ENCODE results near the gene PGRMC1.
A peak's percentile ranks its signal among the peaks of the same experiment; 100 is the strongest.
"Not testable (repeated sequence)": the region's sequence is repeated elsewhere in the genome, so short reads cannot be mapped to it uniquely, and the experiment has no call there.

PGRMC1 gene

DNA sequence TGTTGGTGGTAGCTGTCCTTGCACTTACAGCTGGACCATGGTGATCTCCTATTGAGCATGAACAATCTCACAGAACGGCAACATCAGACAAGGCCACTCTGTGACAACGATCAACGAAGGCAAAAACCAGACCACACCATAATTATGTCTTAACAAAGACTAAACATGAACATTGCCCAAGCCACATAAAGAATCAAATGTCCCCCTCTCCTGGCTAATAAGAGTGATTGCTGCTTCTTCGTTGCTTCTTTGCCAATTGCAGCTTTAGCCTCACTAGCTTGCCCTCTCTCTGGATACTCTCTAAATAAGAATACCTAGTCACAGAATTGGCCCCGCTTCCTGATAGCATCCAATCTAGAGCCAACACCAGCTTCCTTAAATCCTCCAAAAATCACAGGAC, 41.5 kb upstream of the PGRMC1 start:
- FAIRE-seq (no peak), DNase-seq (ENCODE audit: insufficient read length, low spot score) (no peak)
- TF ChIP-seq, protein P1, sequence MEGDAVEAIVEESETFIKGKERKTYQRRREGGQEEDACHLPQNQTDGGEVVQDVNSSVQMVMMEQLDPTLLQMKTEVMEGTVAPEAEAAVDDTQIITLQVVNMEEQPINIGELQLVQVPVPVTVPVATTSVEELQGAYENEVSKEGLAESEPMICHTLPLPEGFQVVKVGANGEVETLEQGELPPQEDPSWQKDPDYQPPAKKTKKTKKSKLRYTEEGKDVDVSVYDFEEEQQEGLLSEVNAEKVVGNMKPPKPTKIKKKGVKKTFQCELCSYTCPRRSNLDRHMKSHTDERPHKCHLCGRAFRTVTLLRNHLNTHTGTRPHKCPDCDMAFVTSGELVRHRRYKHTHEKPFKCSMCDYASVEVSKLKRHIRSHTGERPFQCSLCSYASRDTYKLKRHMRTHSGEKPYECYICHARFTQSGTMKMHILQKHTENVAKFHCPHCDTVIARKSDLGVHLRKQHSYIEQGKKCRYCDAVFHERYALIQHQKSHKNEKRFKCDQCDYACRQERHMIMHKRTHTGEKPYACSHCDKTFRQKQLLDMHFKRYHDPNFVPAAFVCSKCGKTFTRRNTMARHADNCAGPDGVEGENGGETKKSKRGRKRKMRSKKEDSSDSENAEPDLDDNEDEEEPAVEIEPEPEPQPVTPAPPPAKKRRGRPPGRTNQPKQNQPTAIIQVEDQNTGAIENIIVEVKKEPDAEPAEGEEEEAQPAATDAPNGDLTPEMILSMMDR (IDR thresholded peaks at IDR 0.05; ENCODE audit: insufficient read depth, missing control alignments): peak; percentile 7

- TF ChIP-seq, protein P1 (IDR thresholded peaks at IDR 0.05; ENCODE audit: insufficient read depth, missing control alignments): no peak
- FAIRE-seq (no peak), DNase-seq (ENCODE audit: insufficient read length, low spot score) (no peak)
Measured at GRCh38 chrX:119201570-119201969, 34.5 kb upstream of the PGRMC1 start.

DNA sequence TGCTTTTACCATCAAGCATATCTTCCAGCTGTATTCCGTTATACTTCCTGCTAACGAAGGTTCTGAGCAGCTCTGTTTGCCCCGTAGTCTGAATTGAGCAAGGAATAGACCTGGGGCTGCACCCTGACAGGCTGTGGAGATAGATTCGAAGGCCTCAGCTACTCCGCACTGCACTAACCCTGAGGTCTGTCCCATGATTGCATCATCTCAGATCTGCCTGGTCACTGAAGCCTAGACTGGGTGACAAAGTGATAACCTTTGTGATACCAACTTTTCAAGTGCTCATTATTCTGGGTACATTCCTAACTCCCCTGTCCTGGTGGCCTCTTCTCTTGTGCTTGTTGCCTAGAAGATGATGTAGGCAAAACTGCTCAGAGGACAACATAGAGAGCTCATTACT, 29.9 kb upstream of the PGRMC1 start:
- no peak for FAIRE-seq

DNA sequence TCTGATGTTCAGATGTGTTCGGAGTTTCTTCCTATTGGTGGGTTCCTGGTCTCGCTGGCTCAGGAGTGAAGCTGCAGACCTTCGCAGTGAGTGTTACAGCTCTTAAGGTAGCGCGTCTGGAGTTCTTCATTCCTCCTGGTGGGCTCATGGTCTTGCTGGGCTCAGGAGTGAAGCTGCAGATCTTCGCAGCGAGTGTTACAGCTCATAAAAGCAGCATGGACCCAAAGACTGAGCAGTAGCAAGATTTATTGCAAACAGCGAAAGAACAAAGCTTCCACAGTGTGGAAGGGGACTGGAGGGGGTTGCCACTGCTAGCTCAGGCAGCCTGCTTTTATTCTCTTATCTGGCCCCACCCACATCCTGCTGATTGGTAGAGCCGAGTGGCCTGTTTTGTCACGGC, 28.6 kb upstream of the PGRMC1 start:
- FAIRE-seq; DNase-seq (ENCODE audit: insufficient read length, low spot score): not testable (repeated sequence)

More for the DNA sequence above, 29.9 kb upstream of the PGRMC1 start:
- no peak for DNase-seq (ENCODE audit: insufficient read length, low spot score)
- TF ChIP-seq, protein P1 (IDR thresholded peaks at IDR 0.05; ENCODE audit: insufficient read depth, missing control alignments): no peak

DNA sequence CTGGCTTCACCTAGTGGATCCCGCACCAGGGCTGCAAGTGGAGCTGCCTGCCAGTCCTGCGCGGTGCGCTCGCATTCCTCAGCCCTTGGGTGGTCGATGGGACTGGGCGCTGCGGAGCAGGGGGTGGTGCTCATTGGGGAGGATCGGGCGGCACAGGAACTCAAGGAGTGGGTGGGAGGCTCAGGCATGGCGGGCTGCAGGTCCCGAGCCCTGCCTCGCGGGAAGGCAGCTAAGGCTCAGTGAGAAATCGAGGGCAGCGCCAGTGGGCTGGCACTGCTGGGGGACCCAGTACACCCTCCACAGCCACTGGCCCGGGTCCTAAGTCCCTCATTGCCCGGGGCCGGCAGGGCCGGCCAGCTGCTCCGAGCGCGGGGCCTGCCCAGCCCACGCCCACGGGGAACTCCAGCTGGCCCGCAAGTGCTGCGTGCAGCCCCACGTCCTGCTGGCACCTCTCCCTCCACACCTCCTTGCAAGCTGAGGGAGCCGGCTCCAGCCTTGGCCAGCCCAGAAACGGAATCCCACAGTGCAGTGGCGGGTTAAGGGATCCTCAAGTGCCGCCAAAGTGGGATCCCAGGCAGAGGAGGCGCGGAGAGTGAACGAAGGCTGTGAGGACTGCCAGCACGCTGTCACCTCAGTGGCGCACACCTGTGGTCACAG, 27.6 kb upstream of the PGRMC1 start:
- TF ChIP-seq, protein P1 (IDR thresholded peaks at IDR 0.05; ENCODE audit: insufficient read depth, missing control alignments): no peak
- no peak for FAIRE-seq
- no peak for DNase-seq (ENCODE audit: insufficient read length, low spot score)

GRCh38 chrX:119210931-119211648, 25.0 kb upstream of the PGRMC1 start:
- DNase-seq (ENCODE audit: insufficient read length, low spot score); FAIRE-seq: not testable (repeated sequence)

- TF ChIP-seq, protein P1 (IDR thresholded peaks at IDR 0.05; ENCODE audit: insufficient read depth, missing control alignments): no peak
- FAIRE-seq (no peak), DNase-seq (ENCODE audit: insufficient read length, low spot score) (no peak)
Measured at GRCh38 chrX:119211649-119212014, 24.5 kb upstream of the PGRMC1 start.

DNA sequence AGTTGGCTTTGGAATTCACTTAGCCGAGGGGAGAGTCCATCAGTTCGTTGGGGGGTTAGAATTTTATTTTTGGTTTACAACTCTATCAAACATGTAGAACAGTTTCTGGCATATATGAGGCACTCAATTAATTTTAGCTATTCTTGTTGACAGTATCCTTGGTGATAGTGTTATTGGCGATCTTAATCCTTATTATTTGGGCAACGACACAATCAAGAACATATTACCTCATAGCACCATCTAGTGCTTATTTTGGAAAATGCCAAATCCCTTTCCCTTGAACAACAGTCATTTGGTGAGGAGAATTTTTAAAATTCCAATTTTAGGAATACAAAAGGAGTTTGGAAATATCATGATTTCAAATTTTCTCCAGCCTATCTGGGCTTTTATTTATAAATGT, 17.9 kb upstream of the PGRMC1 start:
- DNase-seq (ENCODE audit: insufficient read length, low spot score) (no peak), FAIRE-seq (peak; percentile 66)
- TF ChIP-seq, protein P1 (IDR thresholded peaks at IDR 0.05; ENCODE audit: insufficient read depth, missing control alignments): peak; percentile 59
